GM19438 (cell line): ENCODE measurements around the gene GCNT2.
"Not testable (repeated sequence)": the region's sequence is repeated elsewhere in the genome, so short reads cannot be mapped to it uniquely, and the experiment has no call there.

Experiments used
- ATAC-seq: cut with Tn5 transposase; IDR thresholded peaks from one replicate; pipeline ENCODE4 v1.9.1; 2021; ENCODE audit warnings: low read depth; ENCODE audit not compliant: unreplicated experiment

Gene GCNT2

DNA sequence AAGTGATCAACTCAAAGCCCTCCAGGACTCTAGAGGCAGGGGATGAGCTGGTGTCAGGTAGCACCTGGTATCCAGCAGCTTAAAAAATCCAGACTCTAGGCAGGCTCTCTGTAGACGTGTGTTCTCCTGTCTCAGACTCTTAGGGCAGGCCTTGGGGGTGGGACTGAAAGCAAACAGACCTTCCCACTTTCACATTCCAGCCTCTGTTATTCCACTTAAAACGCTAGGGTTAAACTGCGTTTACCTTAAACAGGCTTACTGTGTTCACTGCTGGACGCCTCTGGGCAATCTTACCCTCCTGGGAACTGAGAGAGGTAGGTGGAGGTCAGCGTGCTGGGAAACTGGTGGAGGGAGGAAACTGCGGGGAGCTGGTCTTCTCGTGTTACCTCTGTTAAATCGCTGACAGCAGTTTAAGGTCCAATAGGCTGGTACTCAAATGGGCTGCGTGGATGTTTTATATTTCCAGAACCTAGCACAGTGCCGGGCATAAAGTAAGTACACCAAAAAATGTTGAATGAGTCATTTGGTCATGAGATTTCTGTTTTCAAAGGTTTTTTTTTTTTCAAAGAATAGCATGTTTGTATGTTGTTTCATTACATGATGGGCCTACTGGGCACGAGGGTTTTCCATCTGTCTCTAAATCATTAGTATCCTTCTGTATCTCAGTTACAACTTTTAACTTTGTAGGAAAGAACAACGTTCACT, at the start of gene GCNT2:
Gene GCNT2, plus strand, starts transcription at position 248 of the 705 bp plus-strand sequence. CDS start 7,561 bp downstream, outside the sequence.
- peak; percentile 59 for ATAC-seq

DNA sequence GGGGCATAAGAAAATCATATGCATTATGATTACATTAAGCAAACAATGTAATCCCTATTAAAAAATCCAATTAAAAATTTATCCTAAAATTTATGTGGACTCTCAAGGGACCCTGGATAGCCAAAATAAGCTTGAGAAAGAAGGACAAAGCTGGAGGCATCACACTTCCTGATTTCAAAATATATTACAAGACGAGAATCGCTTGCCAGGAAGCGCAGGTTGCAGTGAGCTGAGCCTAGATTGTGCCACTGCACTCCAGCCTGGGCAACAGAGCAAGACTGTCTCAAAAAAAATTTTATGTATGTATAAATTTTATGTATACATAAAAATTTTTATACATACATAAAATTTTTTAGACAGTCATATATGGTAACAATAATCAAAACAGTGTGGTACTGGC, 48.5 kb upstream of the GCNT2 start:
- ATAC-seq = no peak

DNA sequence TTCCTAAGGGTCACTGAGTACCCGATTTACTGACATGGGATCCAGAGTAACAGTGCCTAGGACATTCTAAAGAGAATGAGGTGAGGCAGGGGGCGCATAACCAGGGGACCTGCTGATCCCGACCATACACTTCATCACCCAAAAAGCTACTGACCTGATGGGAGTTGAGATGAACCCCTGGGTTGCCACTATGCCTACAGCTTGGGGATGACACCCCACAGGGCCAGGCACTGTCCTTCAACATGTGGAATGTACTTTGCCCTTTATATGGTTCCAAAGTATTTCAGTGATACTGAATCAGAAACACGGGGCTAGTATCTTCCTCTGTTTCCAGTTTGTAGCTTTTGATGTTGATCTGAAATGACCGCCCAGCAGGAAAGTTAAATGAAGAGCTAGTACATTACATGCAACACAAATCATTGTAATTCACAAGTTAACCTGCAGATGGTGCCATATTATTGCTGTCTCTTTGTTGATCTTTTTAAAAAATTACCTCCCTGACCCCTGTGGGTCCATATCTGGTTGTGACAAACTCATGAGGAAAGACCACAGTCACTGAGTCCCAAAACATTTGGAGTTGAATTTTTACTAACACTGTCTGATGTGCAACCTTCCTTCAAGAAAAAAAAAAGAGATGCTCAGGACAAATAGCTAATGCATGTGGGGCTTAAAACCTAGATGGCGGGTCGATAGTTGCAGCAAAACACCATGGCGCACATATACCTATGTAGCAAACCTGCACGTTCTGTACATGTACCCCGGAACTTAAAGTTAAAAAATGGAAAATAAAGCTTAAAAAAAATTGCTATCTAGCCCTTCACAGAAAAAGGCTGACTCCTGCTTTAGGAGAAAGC, 42.7 kb upstream of the GCNT2 start:
- no peak for ATAC-seq

DNA sequence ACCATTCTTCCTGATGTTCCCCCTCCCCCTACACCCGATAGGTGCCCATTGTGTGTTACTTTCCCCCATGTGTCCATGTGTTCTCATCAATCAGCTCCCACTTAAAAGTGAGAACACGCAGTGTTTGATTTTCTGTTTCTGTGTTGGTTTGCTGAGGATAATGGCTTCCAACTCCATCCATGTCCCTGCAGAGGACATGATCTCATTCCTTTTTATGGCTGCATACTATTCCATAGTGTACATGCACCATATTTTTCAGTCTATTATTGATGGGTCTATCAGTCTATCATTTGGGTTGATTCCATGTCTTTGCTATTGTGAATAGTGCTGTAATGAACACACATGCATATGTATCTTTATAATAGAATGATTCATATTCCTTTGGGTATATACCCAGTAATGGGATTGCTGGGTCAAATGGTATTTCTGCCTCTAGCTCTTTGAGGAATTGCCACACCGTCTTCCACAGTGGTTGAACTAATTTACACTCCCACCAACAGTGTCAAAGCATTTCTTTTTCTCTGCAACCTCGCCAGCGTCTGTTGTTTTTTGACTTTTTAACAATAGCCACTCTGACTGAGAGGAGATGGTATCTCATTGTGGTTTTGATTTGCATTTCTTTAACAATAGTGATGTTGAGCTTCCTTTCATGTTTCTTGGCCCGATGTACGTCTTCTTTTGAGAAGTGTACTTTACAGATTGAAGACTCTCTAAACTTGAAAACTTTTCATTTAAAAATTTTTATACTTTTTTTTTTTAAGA, 41.0 kb upstream of the GCNT2 start:
- ATAC-seq = no peak

DNA sequence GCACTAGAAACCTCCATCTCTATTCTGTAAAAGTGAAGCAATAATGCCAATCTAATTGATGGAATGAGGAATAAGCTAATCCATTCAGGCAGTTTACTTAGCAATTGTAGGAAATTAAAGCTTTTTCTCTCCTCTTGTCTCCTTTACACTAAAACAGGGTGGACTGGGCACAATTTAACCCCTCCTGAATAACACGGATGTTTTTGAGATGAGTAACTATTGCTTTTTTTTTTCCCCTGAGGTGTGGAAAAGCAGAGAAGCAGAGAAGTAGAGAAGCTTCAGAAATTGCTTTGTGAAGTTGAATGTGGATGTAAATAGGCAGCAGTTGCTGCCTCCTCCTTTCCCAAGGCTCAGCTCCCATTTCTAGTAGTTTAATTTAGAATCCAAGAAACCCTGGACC, 40.0 kb upstream of the GCNT2 start:
- ATAC-seq = no peak

DNA sequence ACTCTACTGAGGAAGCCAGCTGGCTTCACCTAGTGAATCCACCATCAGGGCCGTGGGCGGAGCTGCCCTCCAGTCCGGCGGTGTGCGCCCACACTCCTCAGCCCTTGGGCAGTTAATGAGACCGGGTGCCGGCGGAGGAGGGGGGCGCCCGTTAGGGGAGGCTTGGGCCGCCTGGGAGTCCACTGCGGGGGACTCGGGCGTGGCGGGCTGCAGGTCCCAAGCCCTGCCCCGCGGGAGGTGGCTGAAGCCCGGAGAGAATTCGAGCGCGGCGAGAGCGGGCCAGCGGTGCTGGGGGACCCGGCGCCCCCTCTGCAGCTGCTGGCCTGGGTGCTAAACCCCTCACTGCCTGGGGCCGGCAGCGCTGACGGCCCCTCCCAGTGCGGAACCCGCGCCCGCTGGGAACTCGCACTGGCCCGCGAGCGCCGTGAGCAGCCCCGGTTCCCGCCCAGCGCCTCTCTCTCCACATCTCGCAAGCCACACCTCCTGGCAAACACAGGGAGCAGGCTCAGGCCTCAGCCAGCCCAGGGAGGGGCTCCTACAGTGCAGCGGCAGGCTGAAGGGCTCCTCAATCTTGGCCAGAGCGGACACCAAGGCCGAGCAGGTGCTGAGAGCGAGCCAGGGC, 38.4 kb upstream of the GCNT2 start:
- ATAC-seq = no peak

DNA sequence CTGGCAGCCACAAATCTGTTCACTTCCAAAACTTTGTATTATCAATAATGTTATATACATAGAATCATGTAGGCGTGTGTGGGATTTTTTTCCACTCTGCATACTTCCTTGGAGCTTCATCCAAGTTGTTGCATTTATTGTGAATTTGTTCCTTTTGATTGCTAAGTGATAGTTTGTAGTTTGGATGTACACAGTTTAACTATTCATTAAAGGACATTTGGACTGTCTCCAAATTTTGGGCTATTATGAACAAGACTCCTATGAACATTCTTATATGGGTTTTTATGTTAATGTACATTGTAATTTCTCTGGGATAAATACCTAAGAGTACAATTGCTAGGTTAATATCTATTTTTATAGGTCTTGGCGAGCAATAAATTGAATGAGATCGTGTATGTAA, 36.2 kb upstream of the GCNT2 start:
- no peak for ATAC-seq

DNA sequence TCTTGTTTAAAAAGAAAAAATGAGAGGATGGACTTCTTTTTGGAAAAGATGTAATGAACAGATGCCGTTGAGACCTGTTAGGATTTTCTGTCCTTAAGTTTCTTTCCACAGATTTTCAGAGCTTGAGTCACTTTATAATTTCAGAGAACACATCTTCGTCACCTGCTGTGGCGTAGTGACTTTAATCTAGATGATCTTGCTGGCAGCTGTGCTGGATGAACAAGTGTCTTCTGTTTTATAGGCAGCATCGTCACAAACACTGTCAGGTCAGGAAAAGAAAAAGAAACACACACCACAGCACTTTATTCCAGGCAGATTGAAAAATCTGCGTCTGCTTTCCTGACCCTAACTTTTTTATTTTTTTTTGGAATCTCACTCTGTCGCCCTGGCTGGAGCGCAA, 35.7 kb upstream of the GCNT2 start:
- no peak for ATAC-seq

DNA sequence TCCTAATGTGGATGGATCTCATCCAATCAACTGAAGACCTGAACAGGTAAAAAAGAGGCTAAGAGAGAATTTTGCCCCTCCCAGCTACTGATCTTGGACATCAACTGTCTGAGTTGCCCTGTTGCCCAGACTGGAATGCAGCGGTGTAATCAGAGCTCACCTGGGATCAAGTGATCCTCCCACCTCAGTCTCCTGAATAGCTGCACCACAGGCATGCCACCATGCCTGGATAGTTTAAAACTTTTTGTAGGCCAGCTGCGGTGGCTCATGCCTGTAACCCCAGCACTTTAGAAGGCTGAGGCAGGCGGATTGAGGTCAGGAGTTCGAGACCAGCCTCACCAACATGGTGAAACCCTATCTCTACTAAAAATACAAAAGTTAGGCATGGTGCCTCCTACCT, 34.9 kb upstream of the GCNT2 start:
- no peak for ATAC-seq

DNA sequence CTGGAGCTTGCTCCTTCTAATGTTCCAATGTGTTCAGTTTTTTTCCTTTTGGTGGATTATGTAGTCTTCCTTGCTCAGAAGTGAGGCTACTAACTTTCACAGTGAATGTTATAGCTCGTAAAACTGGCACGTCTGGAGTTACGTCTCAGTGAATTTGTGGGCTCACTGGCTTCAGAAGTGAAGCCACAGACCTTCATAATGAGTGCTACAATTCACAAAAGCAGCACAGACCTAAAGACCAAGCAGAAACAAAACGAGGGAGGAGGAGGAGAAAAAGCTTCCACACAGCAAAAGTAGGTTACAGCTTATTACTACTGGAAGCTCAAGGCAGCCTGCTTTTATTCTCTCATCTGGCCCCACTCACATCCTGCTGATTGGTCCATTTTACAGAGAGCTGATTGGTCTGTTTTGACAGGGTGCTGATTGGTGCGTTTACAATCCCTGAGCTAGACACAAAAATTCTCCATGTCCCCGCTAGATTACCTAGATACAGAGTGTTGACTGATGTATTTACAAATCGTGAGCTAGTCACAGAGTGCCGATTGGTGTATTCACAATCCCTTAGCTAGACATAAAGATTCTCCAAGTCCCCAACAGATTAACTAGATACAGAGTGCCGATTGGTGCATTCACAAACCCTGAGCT, 34.1 kb upstream of the GCNT2 start:
- ATAC-seq = not testable (repeated sequence)

DNA sequence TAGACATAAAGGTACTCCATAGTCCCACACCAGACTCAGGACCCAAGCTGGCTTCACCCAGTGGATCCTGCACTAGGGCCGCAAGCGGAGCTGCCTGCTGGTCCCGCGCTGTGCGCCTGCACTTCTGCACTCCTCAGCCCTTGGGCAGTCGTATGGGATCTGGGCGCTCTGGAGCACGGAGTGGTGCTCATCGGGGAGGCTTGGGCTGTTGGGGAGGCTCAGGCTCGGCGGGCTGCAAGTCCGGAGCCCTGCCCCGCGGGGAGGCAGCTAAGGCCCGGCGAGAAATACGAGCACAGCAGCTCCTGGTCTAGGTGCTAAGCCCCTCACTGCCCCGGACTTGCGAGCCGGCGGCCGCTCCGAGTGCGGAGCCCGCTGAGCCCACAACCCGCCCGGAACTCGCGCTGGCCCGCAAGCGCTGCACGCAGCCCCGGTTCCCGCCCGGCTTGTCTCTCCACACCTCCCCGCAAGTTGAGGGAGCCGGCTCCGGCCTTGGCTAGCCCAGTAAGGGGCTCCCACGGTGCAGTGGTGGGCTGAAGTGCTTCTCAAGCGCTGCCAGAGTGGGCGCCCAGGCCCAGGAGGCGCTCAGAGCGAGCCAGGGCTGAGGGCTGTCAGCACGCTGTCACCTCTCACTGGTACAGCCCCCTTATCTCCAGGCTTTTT, 33.4 kb upstream of the GCNT2 start:
- ATAC-seq = no peak

DNA sequence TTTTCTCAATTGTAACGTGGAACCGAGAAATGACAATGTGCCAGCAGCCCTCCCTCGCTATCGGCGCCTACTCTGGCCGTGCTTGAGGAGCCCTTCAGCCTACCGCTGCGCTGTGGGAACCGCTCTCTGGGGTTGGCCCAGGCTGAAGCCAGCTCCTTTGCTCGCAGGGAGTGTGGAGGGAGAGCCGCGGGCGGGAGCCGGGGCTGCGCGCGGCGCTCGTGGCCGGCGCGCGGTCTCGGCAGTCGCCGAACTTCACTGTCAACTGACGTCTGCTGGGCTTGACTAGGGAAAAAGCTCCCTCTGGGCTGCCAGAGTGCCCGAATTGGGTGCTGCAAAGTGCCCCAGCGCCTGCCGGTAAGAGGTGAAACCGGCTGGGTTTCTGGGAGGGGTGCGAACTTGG, 29.7 kb upstream of the GCNT2 start:
- ATAC-seq = no peak

DNA sequence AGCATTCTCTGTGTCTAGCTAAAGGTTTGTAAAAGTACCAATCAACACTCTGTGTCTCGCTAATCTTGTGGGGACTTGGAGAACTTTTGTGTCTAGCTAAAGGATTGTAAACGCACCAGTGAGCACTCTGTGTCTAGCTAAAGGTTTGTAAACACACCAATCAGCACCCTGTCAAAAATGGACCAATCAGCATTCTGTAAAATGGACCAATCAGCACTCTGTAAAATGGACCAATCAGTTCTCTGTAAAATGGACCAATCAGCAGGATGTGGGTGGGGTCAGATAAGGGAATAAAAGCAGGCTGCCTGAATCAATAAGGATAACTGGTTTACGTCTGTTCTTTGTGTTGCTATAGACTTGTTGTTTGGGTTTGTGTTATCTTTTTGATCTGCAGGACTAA, 29.2 kb upstream of the GCNT2 start:
- ATAC-seq = not testable (repeated sequence)

DNA sequence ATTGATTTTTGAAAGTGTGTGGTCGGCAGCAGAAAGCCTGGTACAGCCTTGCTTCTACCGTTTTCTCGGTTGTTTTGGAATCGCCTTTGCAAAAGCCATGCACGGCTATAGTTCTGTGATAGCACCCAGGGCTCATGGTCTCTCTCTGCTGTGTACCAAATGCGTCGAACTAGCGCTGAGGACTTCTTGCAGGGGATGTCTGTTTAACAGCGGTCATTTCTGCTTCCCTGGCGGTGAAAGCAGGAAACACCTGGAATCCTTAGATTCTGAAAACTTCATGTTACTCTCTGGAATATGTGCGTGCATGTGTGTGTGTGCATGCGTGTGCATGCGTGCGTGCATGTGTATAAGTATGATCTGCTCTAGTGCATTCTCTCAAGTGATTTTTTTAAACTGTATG, 26.1 kb upstream of the GCNT2 start:
- no peak for ATAC-seq

DNA sequence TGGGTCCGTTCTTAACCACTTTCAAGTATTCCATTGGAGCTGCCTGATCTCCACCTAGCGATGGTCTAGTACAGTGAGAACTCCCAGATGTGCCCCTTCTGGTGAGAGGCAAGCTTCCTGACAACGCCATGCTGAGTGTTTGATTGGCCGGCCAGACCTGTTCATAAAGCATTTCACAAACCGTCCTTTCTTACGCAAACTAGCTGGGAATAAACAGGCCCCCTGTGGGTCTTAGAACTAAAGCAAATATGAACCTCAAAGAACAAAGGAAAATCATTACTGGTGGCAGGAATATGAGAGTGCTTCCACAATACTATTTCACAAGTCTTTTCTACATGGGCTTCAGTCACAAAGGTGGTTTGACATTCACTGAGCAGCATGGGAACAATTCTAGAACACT, 15.6 kb upstream of the GCNT2 start:
- no peak for ATAC-seq

DNA sequence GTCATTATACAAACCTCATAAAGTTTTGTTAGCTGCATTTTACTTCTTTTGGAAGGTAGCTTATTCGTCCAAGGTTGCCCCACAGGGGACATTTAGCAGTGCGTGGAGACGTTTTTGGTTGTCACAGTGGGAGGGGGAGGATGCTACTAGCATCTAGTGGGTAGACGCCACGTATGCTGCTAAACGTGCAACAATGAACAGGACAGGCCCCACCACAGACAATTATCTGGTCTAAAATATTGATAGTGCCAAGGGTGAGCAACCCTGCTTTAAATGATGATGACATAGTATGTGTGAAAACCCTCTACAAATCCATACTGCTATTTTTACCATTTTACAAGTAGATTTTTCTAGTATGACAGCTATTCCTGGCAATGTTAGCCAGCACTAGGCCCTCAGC, 13.9 kb upstream of the GCNT2 start:
- ATAC-seq = no peak

DNA sequence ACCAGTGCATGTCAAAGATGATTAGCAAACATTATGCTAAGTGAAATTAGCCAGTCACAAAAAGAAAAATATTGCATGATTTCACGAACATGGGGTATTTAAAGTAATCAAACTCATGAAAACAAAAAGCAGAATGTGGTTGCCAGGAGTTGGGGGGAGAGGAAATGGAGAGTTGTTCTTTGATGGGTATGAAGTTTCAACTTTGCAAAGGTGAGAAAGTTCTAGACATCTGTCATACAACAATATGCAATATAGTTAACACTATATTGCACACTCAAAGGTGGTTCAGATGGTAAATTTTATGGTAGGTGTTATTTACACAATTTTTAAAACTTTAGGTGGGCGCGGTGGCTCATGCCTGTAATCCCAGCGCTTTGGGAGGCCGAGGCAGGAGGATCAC, 13.4 kb upstream of the GCNT2 start:
- ATAC-seq = no peak

DNA sequence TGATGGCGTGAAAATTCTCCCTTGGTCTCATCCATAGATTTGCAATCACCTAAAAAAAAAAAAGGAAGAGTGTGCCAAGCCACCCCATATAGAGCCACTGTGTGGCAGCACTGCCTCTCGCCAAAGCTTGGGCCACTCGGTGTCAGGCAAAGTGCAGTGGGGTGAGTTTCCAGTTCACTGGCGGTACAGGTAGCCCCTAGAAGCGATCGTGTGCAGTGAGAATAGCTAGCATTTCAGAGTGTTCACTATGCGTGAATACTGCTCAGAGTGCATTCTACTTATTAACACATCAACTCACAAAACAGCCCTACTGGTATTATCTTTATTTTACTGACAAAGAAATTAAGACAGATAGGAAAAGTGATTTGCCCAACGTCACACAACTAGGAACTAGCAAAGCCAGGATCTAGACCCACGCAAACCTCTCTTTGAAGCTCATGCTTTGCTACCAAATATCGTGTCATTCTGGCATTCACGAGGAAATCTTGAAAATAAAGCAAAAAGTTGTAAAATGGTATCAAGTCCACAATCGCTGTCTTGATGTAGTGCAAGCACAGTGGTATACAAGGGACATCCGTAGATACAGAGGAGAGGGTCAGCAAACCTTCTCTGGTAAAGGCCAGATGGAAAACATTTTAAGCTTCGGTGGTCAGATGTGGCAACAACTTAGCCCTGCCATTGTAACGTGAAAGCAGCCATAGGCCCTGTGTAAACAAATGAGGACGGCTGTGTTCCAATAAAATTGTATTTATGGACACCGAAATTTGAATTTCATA, 10.4 kb upstream of the GCNT2 start:
- peak; percentile 89 for ATAC-seq

DNA sequence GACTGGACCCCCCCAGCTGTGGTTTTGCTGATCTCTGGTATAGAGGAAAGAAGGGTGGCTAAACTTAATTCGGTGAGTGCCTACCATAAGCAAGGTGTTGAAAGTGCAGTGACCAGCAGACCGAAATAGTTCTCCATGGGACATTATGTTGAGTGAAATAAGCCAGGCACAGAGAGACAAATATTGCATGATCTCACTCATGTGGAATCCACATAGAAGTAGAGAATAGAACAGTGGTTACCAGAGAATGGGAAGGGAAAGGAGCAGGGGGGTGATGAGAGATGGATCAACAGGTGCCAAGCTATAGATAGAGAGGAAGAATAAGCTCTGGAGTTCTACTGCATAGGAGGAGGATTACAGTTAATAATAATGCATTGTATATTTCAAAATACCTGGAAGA, 9.7 kb upstream of the GCNT2 start:
- ATAC-seq = no peak
